ENCODE measurements around the gene LIMK1. TPM values are rescaled to one million over a fixed set of nuclear protein-coding genes. Genes with fewer than 3 reads are reported as not detected.

LIMK1 gene
- total and polyA plus RNA-seq, 2 of the 13 experiments (the other 11 are each of a cell fraction or from before 2014, with no cell fraction given) = 8.9 to 18.8 TPM

DNA sequence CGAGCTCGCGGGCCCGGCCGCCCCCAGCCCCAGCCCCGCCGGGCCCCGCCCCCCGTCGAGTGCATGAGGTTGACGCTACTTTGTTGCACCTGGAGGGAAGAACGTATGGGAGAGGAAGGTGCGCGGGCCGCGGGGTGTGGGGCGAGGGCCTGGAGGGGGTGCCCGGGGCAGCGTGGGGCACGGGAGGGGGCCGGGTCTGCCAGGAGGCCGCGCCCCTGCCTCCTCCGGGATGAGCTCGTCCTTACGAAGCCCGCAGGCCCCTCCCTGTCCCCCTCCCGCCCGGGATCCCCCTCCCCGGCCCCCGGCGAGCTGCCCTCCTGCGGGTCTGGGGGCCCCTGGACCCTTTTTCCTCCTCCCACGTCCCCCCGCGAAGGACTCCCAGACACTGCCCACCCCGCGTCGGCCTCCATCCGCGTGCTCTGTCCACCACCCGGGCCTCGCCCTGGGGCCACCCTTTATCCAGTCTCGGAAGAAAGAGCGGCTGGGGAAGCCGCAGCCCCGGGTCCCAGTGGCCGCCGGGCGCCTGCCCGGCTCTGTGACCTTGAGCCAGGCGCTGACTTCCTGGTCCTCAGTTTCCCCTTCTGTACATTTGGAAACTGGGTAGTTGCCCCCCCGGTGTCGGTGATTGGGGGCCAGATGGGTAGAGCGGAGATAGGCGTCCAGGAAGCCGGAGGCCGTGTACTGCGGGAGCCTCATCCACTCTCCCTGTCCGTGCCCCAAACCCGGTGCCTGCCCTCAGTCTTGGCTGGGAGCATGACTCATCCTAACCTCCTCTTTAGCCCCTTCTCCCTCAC lies 521 bp downstream of the LIMK1 start (continued):
- TF ChIP-seq ZNF687 (CRISPR knock-in tag; IDR thresholded peaks at IDR 0.05) = peak; percentile 62
- TF ChIP-seq ZNF350 (CRISPR knock-in tag; IDR thresholded peaks at IDR 0.05; ENCODE audit: borderline replicate concordance, low read depth) = 0 out of 2 replicates have a peak, but pooled peaks have one; percentile 9
- no peak for TF ChIP-seq SIX1 (CRISPR knock-in tag; IDR thresholded peaks at IDR 0.05; ENCODE audit: borderline replicate concordance)
- 0 out of 2 replicates have a peak, but pooled peaks have one; percentile 32 for TF ChIP-seq RNF2 (conservative IDR thresholded peaks at IDR 0.05; ENCODE audit: low read depth)
- TF ChIP-seq, protein P1, sequence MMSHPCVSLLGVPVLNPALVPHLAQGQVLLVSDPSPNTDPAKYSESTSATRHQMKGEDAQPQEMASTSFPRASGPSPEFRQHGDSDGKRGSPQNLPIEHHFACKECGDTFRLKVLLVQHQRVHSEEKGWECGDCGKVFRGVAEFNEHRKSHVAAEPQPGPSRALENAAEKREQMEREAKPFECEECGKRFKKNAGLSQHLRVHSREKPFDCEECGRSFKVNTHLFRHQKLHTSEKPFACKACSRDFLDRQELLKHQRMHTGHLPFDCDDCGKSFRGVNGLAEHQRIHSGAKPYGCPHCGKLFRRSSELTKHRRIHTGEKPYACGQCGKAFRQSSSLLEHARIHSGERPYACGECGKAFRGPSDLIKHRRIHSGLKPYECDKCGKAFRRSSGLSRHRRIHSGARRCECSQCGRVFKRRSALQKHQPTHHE (CRISPR knock-in tag; IDR thresholded peaks at IDR 0.05; ENCODE audit: borderline replicate concordance) = no peak
- TF ChIP-seq SP4 (CRISPR knock-in tag; IDR thresholded peaks at IDR 0.05) = 0 out of 2 replicates have a peak, but pooled peaks have one; percentile 22
- peak; percentile 25 for TF ChIP-seq SRSF1 (optimal IDR thresholded peaks at IDR 0.05; ENCODE audit: low read depth, low read length)

Data from HepG2 (cell line).